Right lobe of liver (tissue), 4 donors: ENCODE measurements around the gene CWH43.
A peak's percentile ranks its signal among the peaks of the same experiment; 100 is the strongest.

ENCODE experiments used
- CTCF ChIP-seq, 4 donors: fragments of 200-600 bp in 3 of 4; fragments of 450-650 bp in 1 of 4; IDR thresholded peaks; one replicate each; pipeline versions ENCODE4 v1.5.1 to v1.8.0; 2016 to 2022; ENCODE audit warnings: antibody characterized with exemption in 4 of 4, mild to moderate bottlenecking in 2 of 4
- POLR2A ChIP-seq: fragments of 450-650 bp; IDR thresholded peaks from one replicate; pipeline ENCODE4 v1.6.1; 2017; ENCODE audit warnings: antibody characterized with exemption, mild to moderate bottlenecking
- donor health status: DM: no; HTN: no; CAD: no.
- donor health status: DM: no; HTN: no; CAD: no.
- donor health status: DM: no; HTN: yes; CAD: no.

DNA sequence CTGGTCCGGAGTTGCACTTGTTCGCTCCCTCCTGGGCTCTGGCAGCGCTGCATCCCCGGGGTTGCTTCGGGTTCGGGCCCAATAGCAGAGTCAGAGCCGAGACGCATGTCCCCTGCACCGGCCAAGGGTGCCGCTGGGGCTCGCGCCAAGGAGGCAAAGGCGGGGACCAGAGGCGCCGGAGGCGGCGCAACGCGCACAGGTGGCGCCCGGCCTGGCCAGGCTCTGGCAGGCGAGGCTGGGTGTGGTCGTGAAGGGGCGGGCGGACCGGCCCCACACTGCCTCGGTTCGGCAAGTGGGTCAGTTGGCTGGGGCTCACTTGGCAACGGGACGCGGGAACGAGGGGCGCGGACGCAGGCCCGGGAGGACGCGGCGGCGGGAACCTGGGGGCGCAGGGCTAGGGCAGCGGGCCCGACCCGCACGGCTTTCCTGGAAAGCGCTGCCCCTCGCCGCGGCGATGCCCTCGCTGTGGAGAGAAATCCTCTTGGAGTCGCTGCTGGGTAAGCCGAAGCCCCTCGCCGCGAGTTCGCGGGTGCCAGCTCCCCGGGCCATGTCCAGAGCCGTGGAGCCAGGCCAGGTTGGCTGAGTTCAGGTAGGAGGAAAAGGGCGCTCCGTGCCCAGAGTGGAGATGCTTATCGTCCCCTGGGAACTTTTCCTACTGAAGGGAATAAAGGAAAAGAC lies at the start of gene CWH43:
- TF ChIP-seq POLR2A (no peak), CTCF (IDR thresholded peaks at IDR 0.05) (peak in 2 of 4 donors; percentile 7 to 11)
